ENCODE measurements around the gene DLG4. TPM values are rescaled to one million over a fixed set of nuclear protein-coding genes. Genes with fewer than 3 reads are reported as not detected.
A peak's percentile ranks its signal among the peaks of the same experiment; 100 is the strongest.
"Not testable (repeated sequence)": the region's sequence is repeated elsewhere in the genome, so short reads cannot be mapped to it uniquely, and the experiment has no call there.

Gene DLG4
- total RNA-seq, 2 experiments from 2014 or later, result 9.4 to 9.5 TPM

DNA sequence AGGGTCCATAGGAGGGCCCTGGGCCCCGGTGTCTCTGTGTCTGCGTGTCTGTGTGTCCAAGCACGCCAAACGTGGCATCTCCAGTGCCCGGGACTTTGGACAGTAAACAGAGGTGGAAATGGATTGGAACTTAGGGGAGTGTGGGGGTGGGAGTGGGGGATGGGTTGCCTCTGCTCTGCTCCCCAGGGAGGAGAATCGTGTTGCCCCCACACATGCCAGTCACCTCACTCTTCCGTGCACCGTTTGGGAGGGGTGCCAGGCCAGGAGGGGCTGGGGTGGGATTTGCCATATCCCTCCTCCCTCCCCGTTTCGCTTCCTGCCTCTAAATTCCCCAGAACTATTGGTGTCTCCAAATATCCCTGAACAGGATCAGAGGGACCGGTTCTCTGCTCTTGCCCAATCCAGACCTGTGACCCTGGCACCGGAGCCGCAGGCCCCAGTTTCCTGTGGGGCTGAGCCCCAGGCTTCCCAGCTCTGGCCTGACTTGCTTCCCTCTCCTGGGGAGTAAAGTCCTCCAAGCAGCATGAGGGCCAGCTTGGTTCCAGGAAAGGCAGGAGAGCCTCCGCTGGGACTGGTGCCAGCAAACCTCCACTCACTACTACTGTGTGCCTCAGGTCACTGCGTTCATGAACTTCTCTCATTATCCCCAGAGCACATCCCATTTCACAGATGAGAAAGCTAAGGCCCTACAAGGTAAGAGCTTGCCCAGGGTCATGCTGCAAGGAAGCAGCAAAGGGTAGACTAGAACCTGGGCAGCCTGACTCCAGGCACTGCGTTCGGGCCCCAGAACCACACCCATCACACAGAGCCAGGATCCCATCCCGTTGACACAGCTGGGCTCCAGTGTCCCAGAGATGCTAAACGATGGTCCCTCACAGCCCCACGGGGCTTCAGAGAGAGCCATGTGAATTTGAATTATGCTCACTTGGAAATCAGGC lies 40.0 kb downstream of the DLG4 start, which contains the start of gene ASGR1:
Gene ASGR1 (minus strand): TSS at position 54 of the 938 bp plus-strand sequence. CDS start 807 bp downstream, outside the sequence.
- Mint-ChIP-seq H3K36me3 (ENCODE audit: low read depth) (no peaks in the 10 kb centered on the region), H3K4me3 (no peak within 1 kb of the TSS), H3K27me3 (peaks cover 13% of the 10 kb centered on the region), H3K4me1 (peaks cover 13% of the 10 kb centered on the region), H3K9me3 (no peaks in the 10 kb centered on the region), H3K27ac (no peak within 1 kb of the TSS)
- ChIA-PET POLR2A (no interaction called here), CTCF (interaction anchor here (0.6 to 2.6 kb wide), 3 partner anchors 117 to 193 kb away, joined by 3 to 13 read pairs (median 3); no protein-coding TSS in a partner anchor)
- DNase-seq, result no peak

DNA sequence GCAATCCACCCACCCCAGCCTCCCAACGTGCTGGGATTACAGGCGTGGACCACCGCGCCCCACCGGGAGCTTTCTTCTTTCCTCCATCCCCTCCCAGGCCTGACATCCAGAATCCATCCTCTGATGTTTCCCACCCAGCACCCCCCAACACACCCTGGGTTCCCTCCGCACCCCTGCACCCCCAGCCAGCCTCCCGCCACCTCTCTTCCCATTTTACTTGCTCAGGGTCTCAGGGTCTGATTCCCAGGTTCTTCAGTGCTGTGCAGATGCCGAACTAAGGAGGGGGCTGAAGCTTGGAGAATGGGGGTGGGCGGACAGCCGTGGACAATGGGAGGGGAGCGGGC lies 40.7 kb downstream of the DLG4 start:
- peaks cover 13% of the 10 kb centered on the region for H3K27me3 Mint-ChIP-seq
- H3K36me3 Mint-ChIP-seq (ENCODE audit: low read depth), result no peaks in the 10 kb centered on the region
- H3K9me3 Mint-ChIP-seq, result no peaks in the 10 kb centered on the region
- H3K4me1 Mint-ChIP-seq, result peaks cover 13% of the 10 kb centered on the region
- ChIA-PET CTCF (interaction anchor here (0.7 to 2.6 kb wide), 4 partner anchors 9 to 133 kb away, joined by 3 to 13 read pairs (median 8); no protein-coding TSS in a partner anchor), POLR2A (interaction anchor here (0.6 kb wide), 1 partner anchor 30 kb away, joined by 10 read pairs; no protein-coding TSS in a partner anchor)
- no peak for DNase-seq
- no peak overlapping the region for H3K27ac Mint-ChIP-seq
- no peak overlapping the region for H3K4me3 Mint-ChIP-seq

DNA sequence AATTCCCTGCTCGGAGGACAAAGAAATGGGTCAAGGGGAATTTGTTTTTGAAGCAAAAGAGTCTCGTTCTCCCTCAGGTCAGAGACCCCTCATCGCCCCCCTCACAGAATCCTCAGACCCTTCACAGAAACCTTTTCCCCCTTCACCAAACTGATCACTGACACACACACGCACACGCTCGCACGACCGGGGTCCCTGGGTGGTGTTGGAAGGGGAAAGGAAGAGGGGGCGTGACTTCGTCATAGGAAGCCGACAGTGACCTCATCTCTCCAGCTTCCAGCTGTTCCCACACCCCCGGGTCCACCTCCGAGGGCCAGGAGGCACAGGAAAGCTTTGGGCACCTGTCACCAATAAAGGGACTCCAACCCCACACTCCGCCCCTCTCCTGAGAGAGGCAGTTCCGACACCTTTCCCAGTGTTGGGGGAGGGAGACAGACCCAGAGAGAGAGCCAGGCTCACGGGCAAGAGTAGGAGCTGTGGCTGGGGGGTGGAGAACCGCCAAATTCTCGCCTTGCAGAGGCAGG lies 41.6 kb downstream of the DLG4 start:
- Mint-ChIP-seq H3K27me3 (peaks cover 13% of the 10 kb centered on the region), H3K9me3 (no peaks in the 10 kb centered on the region), H3K36me3 (ENCODE audit: low read depth) (no peaks in the 10 kb centered on the region), H3K27ac (peak overlapping the region; percentile 52), H3K4me1 (peaks cover 13% of the 10 kb centered on the region), H3K4me3 (peak overlapping the region; percentile 53)
- ChIA-PET POLR2A (interaction anchor here (0.6 kb wide), 1 partner anchor 29 kb away, joined by 10 read pairs; no protein-coding TSS in a partner anchor), CTCF (interaction anchor here (0.6 to 2.6 kb wide), 14 partner anchors 10 to 267 kb away, joined by 3 to 13 read pairs (median 4); no protein-coding TSS in a partner anchor)
- DNase-seq, result no peak

DNA sequence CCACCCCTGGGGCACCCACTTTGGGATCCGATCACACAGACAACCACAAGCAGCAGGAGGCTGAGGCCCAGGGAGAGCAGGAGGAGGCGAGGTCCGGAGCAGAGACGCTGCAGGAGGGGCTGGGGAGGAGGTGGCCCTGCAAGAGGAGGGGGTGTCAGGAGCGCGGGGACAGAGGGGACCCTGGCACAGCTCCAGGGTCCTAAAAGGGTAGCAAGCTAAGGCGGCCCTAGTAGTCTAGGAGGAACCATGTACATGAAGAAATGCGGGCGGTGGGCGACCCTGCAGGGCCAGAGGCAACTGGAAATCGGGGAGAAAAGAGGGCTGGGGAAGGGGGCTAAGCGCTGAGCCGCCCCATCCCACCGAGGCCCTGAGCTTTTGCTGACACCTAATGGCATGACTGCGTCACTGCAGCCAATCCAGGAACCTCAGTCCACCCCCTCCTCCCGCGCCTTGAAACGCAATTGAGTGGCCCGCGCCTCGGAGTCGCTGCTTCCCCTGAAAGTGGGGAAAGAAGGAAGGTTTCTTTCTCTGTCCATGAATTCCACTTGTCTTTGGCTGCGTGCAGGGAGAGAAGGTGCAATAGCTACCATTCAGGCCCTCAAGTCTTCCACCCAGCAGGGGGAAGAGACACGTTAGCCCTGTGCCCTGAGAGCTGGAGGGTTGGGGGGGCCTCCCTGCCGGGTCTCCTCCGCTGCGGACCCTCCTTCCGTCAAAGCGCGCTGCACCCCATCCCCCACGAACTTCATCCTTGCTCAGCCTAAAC lies 42.3 kb downstream of the DLG4 start:
- POLR2A ChIA-PET, result interaction anchor here (0.6 kb wide), 1 partner anchor 265 kb away, joined by 3 read pairs; no protein-coding TSS in a partner anchor
- peak; percentile 74 for DNase-seq
- peak overlapping the region; percentile 52 for H3K27ac Mint-ChIP-seq
- no peaks in the 10 kb centered on the region for H3K9me3 Mint-ChIP-seq
- peaks cover 14% of the 10 kb centered on the region for H3K27me3 Mint-ChIP-seq
- H3K36me3 Mint-ChIP-seq (ENCODE audit: low read depth), result no peaks in the 10 kb centered on the region
- H3K4me3 Mint-ChIP-seq, result peak overlapping the region; percentile 53
- H3K4me1 Mint-ChIP-seq, result peaks cover 13% of the 10 kb centered on the region
- CTCF ChIA-PET, result interaction anchor here (0.6 to 2.6 kb wide), 15 partner anchors 10 to 263 kb away, joined by 3 to 13 read pairs (median 4); no protein-coding TSS in a partner anchor

DNA sequence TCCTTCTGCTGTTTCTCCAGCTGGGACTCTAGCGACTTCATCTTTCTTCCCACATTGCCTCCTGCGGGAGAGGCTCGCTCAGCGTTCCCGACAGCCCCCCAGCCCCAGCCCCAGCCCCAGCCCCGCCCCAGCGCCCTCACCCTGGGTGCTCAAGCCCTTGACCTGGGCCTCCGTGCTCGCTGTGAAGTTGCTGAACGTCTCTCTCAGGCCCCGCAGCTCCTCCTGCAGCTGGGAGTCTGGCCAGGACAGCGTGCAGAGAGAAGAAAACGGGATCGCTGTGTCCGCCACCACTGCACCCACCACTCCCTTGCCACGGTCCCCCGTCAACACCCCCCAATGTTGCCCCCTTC lies 42.8 kb downstream of the DLG4 start:
- DNase-seq, result no peak
- no peak overlapping the region for H3K4me3 Mint-ChIP-seq
- H3K27me3 Mint-ChIP-seq, result peaks cover 16% of the 10 kb centered on the region
- H3K4me1 Mint-ChIP-seq, result peaks cover 13% of the 10 kb centered on the region
- H3K36me3 Mint-ChIP-seq (ENCODE audit: low read depth), result no peaks in the 10 kb centered on the region
- POLR2A ChIA-PET, result interaction anchor here (0.6 kb wide), 1 partner anchor 265 kb away, joined by 3 read pairs; no protein-coding TSS in a partner anchor
- CTCF ChIA-PET, result interaction anchor here (0.6 to 2.6 kb wide), 14 partner anchors 11 to 498 kb away, joined by 3 to 13 read pairs (median 4); no protein-coding TSS in a partner anchor
- H3K27ac Mint-ChIP-seq, result no peak overlapping the region
- no peaks in the 10 kb centered on the region for H3K9me3 Mint-ChIP-seq

DNA sequence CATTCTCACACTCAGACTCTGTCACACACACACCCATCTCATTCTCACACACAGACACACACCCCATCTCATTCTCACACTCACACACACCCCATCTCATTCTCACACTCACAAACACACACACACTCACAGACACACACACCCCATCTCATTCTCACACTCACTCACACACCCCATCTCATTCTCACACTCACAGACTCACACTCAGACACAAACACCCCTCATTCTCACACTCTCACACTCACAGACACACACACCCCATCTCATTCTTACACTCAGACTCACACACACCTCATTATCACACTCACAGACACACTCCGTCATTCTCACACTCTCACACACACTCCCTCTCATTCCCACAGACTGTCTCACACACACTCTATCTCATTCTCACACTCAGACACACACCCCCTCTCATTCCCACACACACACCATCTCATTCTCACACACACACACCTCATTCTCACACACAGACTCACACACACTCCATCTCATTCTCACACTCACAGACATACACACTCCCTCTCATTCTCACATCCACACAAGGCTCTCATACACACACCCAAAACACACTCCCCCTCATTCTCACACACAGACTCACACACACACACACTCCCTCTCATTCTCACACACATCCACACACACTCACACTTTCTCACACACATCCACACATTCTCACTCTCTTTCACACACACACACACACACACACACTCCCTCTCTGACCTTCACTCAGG lies 43.4 kb downstream of the DLG4 start:
- H3K4me1 Mint-ChIP-seq, result peaks cover 13% of the 10 kb centered on the region
- H3K36me3 Mint-ChIP-seq (ENCODE audit: low read depth), result no peaks in the 10 kb centered on the region
- no peaks in the 10 kb centered on the region for H3K9me3 Mint-ChIP-seq
- no peak overlapping the region for H3K4me3 Mint-ChIP-seq
- peaks cover 16% of the 10 kb centered on the region for H3K27me3 Mint-ChIP-seq
- ChIA-PET CTCF (interaction anchor here (0.6 to 2.5 kb wide), 4 partner anchors 12 to 497 kb away, joined by 4 to 12 read pairs (median 4); no protein-coding TSS in a partner anchor), POLR2A (interaction anchor here (0.6 kb wide), 1 partner anchor 264 kb away, joined by 3 read pairs; no protein-coding TSS in a partner anchor)
- no peak for DNase-seq
- H3K27ac Mint-ChIP-seq, result no peak overlapping the region

DNA sequence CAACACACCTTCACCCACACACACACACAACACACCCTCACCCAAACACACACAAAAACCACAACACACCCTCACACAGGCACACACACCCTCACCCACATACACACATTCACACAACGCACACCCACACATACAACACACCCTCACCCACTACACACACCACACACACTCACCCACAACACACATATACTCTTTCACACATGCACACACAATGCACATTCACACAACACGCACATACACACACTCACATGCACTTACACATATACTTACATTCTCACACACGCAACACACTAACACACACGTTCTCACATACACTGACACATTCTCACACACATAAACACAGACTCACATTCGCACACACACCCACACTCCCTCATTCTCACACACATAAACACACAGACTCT lies 44.3 kb downstream of the DLG4 start:
- CTCF ChIA-PET, result no interaction called here
- peaks cover 16% of the 10 kb centered on the region for H3K27me3 Mint-ChIP-seq
- no peak for DNase-seq
- H3K4me1 Mint-ChIP-seq, result peaks cover 13% of the 10 kb centered on the region
- no peak overlapping the region for H3K4me3 Mint-ChIP-seq
- H3K9me3 Mint-ChIP-seq, result no peaks in the 10 kb centered on the region
- no peak overlapping the region for H3K27ac Mint-ChIP-seq
- no peaks in the 10 kb centered on the region for H3K36me3 Mint-ChIP-seq (ENCODE audit: low read depth)
- POLR2A ChIA-PET, result no interaction called here

DNA sequence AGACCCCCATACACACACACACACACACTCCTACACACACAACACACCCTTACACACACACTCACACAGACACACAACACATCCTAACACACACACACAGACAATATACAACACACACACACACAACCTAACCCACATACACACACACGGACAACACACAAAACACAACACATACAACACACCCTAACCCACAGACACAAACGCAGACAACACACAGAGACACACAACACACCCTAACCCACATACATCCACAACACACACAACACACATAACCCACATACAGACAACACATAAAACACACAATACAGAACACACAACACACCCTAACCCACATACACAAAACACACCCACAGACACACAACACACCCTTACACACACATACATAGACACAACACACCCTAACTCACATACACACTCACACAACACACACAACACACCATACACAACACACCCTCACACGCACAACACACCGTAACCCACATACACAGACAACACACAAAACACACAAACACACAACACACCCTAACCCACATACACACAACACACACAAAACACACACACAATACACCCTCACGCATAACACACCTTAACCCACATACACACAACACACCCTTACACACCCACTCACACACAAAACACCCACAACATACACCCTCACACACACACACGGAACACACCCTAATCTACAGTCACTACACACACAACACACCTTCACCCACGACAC lies 44.9 kb downstream of the DLG4 start:
- DNase-seq, result no peak
- H3K4me1 Mint-ChIP-seq, result peaks cover 13% of the 10 kb centered on the region
- POLR2A ChIA-PET, result no interaction called here

DNA sequence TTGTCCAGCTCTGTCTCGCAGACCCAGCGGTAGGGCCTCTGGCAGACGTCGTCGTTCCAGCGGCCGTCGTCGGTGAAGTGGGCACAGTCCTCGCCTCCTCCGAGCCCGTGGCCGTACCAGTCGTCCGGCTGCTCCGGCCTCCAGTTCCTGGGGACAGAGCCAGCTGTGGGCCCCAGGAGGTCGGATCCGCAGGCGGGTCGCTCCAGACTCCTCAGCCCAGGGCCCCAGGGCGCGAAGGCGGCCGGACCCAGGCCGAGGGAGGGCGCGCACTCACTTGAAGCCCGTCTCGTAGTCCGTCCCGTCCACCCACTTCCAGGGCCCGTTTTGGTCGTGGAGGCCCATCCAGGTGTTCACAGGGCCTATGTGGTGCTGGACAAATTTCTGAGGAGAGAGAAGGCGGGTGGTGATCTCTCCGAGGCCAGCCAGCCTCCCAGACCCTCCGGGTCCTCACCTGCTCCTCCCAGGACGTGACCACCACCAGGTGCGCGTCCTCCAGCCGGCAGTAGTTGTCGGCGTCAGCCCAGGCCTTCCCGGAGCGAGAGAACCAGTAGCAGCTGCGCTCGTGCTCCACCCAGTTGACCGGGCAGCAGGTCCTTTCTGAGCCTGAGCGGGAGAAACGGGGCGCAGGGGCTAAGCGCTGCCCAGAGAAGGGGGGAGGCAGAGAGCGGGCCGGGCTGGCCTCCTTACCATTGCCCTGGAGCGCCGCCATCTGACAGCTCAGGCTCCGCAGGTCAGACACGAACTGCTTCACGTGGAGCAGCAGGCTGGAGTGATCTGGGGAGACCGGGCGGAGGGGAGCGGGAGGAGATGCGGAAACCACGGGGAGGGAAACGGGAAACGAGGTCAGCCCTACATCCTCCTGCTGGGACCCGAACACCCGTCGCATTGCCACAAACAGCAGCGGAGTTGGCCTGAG lies 45.7 kb downstream of the DLG4 start:
- Mint-ChIP-seq H3K27ac (no peak overlapping the region), H3K9me3 (peaks cover 3% of the 10 kb centered on the region), H3K4me1 (peaks cover 13% of the 10 kb centered on the region), H3K36me3 (ENCODE audit: low read depth) (no peaks in the 10 kb centered on the region), H3K27me3 (peaks cover 14% of the 10 kb centered on the region), H3K4me3 (no peak overlapping the region)
- POLR2A ChIA-PET, result no interaction called here
- DNase-seq, result peak; percentile 60
- CTCF ChIA-PET, result interaction anchor here (0.6 kb wide), 2 partner anchors 13 to 29 kb away, joined by 3 read pairs; no protein-coding TSS in a partner anchor

More for the DNA sequence above, 44.9 kb downstream of the DLG4 start:
- no peak overlapping the region for H3K4me3 Mint-ChIP-seq
- no peaks in the 10 kb centered on the region for H3K36me3 Mint-ChIP-seq (ENCODE audit: low read depth)
- CTCF ChIA-PET, result no interaction called here
- H3K27me3 Mint-ChIP-seq, result peaks cover 16% of the 10 kb centered on the region
- no peak overlapping the region for H3K27ac Mint-ChIP-seq
- no peaks in the 10 kb centered on the region for H3K9me3 Mint-ChIP-seq

DNA sequence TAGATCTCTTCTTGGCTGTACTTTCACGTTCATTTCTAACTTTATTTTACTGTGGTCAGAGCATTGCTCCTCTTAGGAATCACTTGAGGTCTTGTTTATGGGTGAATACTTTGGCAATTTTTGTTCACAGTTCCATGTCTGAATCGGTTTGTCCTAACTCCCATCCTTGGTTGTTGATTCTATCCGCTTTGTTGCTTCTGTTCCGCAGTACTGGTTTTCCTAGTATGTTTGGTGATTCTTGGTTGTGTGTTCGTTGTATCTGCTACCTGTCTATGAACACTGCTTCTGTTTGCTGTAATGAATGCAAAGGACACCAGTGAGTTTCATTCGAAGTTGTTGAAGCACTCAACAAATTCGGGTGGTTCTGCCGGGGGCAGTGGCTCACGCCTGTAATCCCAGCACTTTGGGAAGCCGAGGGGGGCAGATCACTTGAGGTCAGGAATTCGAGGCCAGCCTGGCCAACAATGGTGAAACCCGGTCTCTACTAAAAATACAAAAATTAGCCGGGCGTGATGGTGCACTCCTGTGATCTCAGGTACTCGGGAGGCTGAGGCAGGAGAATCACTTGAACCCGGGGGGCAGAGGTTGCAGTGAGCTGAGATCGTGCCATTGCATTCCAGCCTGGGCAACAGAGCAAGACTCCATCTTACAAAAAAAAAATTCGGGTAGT lies 47.0 kb downstream of the DLG4 start:
- H3K4me1 Mint-ChIP-seq; H3K36me3 Mint-ChIP-seq (ENCODE audit: low read depth); H3K4me3 Mint-ChIP-seq; H3K27ac Mint-ChIP-seq; POLR2A ChIA-PET; DNase-seq; H3K27me3 Mint-ChIP-seq; H3K9me3 Mint-ChIP-seq: not testable (repeated sequence)
- CTCF ChIA-PET, result interaction anchor here (0.6 kb wide), 1 partner anchor 30 kb away, joined by 3 read pairs; no protein-coding TSS in a partner anchor

Data from activated CD4-positive, alpha-beta T cell treated with anti-CD3 and anti-CD28 coated beads, Interleukin-2, amount 10 ng/mL, durations not matched to agents 7 days and 5 days (primary cell).